Measurements from ENCODE around the gene MORN1. TPM values are rescaled to one million over a fixed set of nuclear protein-coding genes. Genes with fewer than 3 reads are reported as not detected.

MORN1 gene
- total and polyA plus RNA-seq, 2 of the 8 experiments (the other 6 are each of a cell fraction or from before 2014, with no cell fraction given) = 5.0 to 9.1 TPM

GRCh38 chr1:2356911-2357845 is 34.2 kb downstream of the MORN1 start (continued):
- TF ChIP-seq E2F6 (IDR thresholded peaks at IDR 0.05) = no peak
- no peak for TF ChIP-seq ATF3 (IDR thresholded peaks at IDR 0.05; ENCODE audit: insufficient read depth, low read depth, low read length)
- TF ChIP-seq SAP30 (IDR thresholded peaks at IDR 0.05; ENCODE audit: insufficient read depth, insufficient replicate concordance, low read length) = no peak
- no peak for TF ChIP-seq RFX5 (IDR thresholded peaks at IDR 0.05; ENCODE audit: borderline replicate concordance, low read depth, low read length)

All from H1 (cell line).